CD4-positive, alpha-beta T cell (primary cell): ENCODE data around the gene JUNB. TPM values are rescaled to one million over a fixed set of nuclear protein-coding genes. Genes with fewer than 3 reads are reported as not detected.

ENCODE experiments used
- ATAC-seq: fragments of 200-7000 bp; cut with Tn5 transposase; one replicate; pipeline ENCODE4 v1.10.0; 2022; ENCODE audit warnings: mild to moderate bottlenecking; ENCODE audit not compliant: poor library complexity
- CTCF ChIA-PET: fragments of 350-600 bp; sonication (Branson Sonifier 250); formaldehyde crosslinking; loops from one replicate; lab custom pipeline; 2021; ENCODE audit warnings: antibody characterized with exemption, inconsistent platforms; lab: Charles Lee
- POLR2A ChIA-PET: fragments of 350-600 bp; sonication (Branson Sonifier 250); formaldehyde crosslinking; loops from one replicate; lab custom pipeline; 2021; ENCODE audit warnings: antibody characterized with exemption, inconsistent platforms; lab: Charles Lee
- DNase-seq, 14 experiments: peaks; one replicate each; pipeline ENCODE4 v3.0.0-alpha.2; 2013 to 2020; ENCODE audit warnings: mixed read lengths in 2 of 14
- H3K27ac ChIP-seq, 2 donors: one replicate each; pipeline versions ENCODE4 v1.5.1 to v1.7.0; 2013; ENCODE audit warnings: low read length in 2 of 2, low read depth in 1 of 2, mild to moderate bottlenecking in 1 of 2
- H3K27me3 ChIP-seq, 2 experiments: 1 replicate in 1 of 2; 2 replicates in 1 of 2; pipeline versions ENCODE4 v1.6.1 to v1.7.0; 2013; ENCODE audit warnings: low read length in 2 of 2, control low read depth in 1 of 2, mild to moderate bottlenecking in 1 of 2, moderate library complexity in 1 of 2; ENCODE audit not compliant: insufficient read depth in 2 of 2, control insufficient read depth in 1 of 2
- H3K36me3 ChIP-seq: one replicate; pipeline ENCODE4 v1.6.1; 2013; ENCODE audit warnings: low read length, control low read depth; ENCODE audit not compliant: insufficient read depth
- H3K4me1 ChIP-seq: one replicate; pipeline ENCODE4 v1.6.1; 2013; ENCODE audit warnings: low read length, control low read depth; ENCODE audit not compliant: insufficient read depth
- H3K4me3 ChIP-seq: one replicate; pipeline ENCODE4 v1.5.1; 2013; ENCODE audit warnings: mild to moderate bottlenecking, low read length, moderate library complexity
- H3K9me3 ChIP-seq, 2 experiments: 1 replicate in 1 of 2; 2 replicates in 1 of 2; pipeline versions ENCODE4 v1.6.1 to v1.7.0; 2013; ENCODE audit warnings: low read length in 2 of 2, mild to moderate bottlenecking in 2 of 2, control low read depth in 1 of 2, moderate library complexity in 1 of 2; ENCODE audit not compliant: control insufficient read depth in 1 of 2, insufficient read depth in 1 of 2
- H3K27ac Mint-ChIP-seq: one replicate; pipeline ENCODE4 v1.8.0; 2020; ENCODE audit warnings: mixed read lengths
- H3K27me3 Mint-ChIP-seq: one replicate; pipeline ENCODE4 v1.8.0; 2021; ENCODE audit warnings: mixed read lengths
- H3K36me3 Mint-ChIP-seq: one replicate; pipeline ENCODE4 v1.8.0; 2021; ENCODE audit warnings: low read depth, mixed read lengths
- H3K4me1 Mint-ChIP-seq: one replicate; pipeline ENCODE4 v1.8.0; 2021; ENCODE audit warnings: low read depth, mixed read lengths
- H3K4me3 Mint-ChIP-seq: one replicate; pipeline ENCODE4 v1.8.0; 2020; ENCODE audit warnings: mild to moderate bottlenecking, mixed read lengths
- H3K9me3 Mint-ChIP-seq: one replicate; pipeline ENCODE4 v1.8.0; 2020; ENCODE audit warnings: mixed read lengths
- CTCF ChIP-seq: fragments of 200-600 bp; IDR thresholded peaks from one replicate; pipeline ENCODE4 v1.8.0; 2022; ENCODE audit warnings: antibody characterized with exemption, mild to moderate bottlenecking
- intact Hi-C, 2 experiments: fragments of 100-400 bp; cut with DNase I in 1 of 2; cut with micrococcal nuclease in 1 of 2; formaldehyde crosslinking; loops; one replicate each; pipeline versions ENCODE4 v1.15.1 to v1.9.0; 2023 to 2025; cut with DNase I, micrococcal nuclease
- total RNA-seq, 174 experiments: library from RNA in 2 of 174; stranded (reverse) in 2 of 174; gene quantifications; one replicate each; pipeline ENCODE4 v1.2.3 and lab custom pipeline; 2021 to 2026

JUNB gene
- total RNA-seq, 2 experiments from 2014 or later, result 2,467 to 2,518 TPM

DNA sequence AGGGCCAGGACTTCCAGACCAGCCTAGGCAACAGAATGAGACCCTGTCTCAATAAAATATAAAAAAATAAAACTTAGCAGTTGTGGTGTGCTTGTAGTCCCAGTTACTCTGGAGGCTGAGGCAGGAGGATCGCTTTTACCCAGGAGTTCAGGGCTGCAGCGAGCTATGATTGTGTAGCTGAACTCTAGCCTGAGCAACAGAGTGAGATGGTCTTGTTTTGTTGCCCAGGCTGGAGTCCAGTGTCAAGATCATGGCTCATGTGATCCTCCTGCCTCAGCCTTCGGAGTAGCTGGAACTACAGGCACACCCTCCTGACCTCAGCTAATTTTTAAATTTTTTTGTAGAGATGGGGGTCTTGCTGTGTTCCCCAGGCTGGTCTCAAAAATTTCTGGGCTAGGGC is 4.3 kb upstream of the JUNB start:
- Histone ChIP-seq H3K36me3 (no peaks in the 10 kb centered on the region), H3K27me3 (no peaks in the 10 kb centered on the region), H3K9me3 (no peaks in the 10 kb centered on the region), H3K4me1 (peaks cover 81% of the 10 kb centered on the region), H3K27ac (peak overlapping the region; percentile 91 to 98), H3K4me3 (no peak overlapping the region)
- H3K36me3 Mint-ChIP-seq, result peaks cover 19% of the 10 kb centered on the region
- no peaks in the 10 kb centered on the region for H3K9me3 Mint-ChIP-seq
- no peak overlapping the region for H3K4me3 Mint-ChIP-seq
- POLR2A ChIA-PET, result interaction anchor here (4.0 kb wide), 1 partner anchor 9 kb away, joined by 31 read pairs; no protein-coding TSS in a partner anchor
- intact Hi-C loops, result loop anchor here in 1 of 2 experiments (10.0 kb wide), 1 partner anchor 148 kb away; the partner anchor contains the start of genes CALR and FARSA
- CTCF ChIA-PET, result interaction anchor here (1.1 kb wide), 1 partner anchor 10 kb away, joined by 3 read pairs; no protein-coding TSS in a partner anchor
- H3K4me1 Mint-ChIP-seq, result peaks cover 38% of the 10 kb centered on the region
- ATAC-seq (no peak), DNase-seq (no peak)
- peak overlapping the region; percentile 32 for H3K27ac Mint-ChIP-seq
- TF ChIP-seq CTCF, result no peak
- H3K27me3 Mint-ChIP-seq, result peaks cover 4% of the 10 kb centered on the region

DNA sequence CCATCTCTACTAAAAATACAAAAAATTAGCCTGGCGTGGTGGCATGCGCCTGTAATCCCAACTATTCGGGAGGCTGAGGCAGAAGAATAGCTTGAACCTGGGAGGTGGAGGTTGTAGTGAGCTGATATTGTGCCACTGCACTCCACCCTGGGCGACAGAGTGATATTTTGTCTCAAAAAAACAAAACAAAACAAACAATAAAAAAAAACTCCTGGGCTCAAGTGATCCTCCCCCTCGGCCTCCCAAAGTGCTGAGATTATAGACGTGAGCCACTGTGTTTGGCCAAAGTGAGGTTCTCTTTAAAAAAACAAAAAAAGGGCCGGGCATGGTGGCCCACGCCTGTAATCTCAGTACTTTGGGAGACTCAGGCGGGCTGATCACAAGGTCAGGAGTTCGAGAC is 3.8 kb upstream of the JUNB start:
- no peak overlapping the region for H3K4me3 ChIP-seq
- Mint-ChIP-seq H3K27me3 (peaks cover 4% of the 10 kb centered on the region), H3K4me3 (no peak overlapping the region), H3K27ac (peak overlapping the region; percentile 32), H3K36me3 (peaks cover 19% of the 10 kb centered on the region), H3K4me1 (peaks cover 34% of the 10 kb centered on the region), H3K9me3 (no peaks in the 10 kb centered on the region)
- intact Hi-C loops, result loop anchor here in 1 of 2 experiments (10.0 kb wide), 1 partner anchor 147 kb away; the partner anchor contains the start of genes CALR and FARSA
- POLR2A ChIA-PET, result interaction anchor here (4.0 kb wide), 1 partner anchor 10 kb away, joined by 31 read pairs; no protein-coding TSS in a partner anchor
- peaks cover 77% of the 10 kb centered on the region for H3K4me1 ChIP-seq
- H3K27ac ChIP-seq, result peak overlapping the region in 1 of 2 donors; percentile 88
- TF ChIP-seq CTCF, result no peak
- CTCF ChIA-PET, result interaction anchor here (1.1 kb wide), 1 partner anchor 10 kb away, joined by 3 read pairs; no protein-coding TSS in a partner anchor
- no peaks in the 10 kb centered on the region for H3K27me3 ChIP-seq
- no peaks in the 10 kb centered on the region for H3K9me3 ChIP-seq
- ATAC-seq (no peak), DNase-seq (no peak)
- peaks cover under 1% of the 10 kb centered on the region for H3K36me3 ChIP-seq

- Histone ChIP-seq H3K4me1 (peaks cover 73% of the 10 kb centered on the region), H3K27ac (peak overlapping the region; percentile 88 to 97), H3K36me3 (peaks cover 5% of the 10 kb centered on the region), H3K27me3 (no peaks in the 10 kb centered on the region), H3K4me3 (peak overlapping the region; percentile 49), H3K9me3 (no peaks in the 10 kb centered on the region)
- Mint-ChIP-seq H3K9me3 (no peaks in the 10 kb centered on the region), H3K27ac (peak overlapping the region; percentile 99), H3K36me3 (peaks cover 26% of the 10 kb centered on the region), H3K4me1 (peaks cover 34% of the 10 kb centered on the region), H3K4me3 (peak overlapping the region; percentile 45), H3K27me3 (peaks cover 10% of the 10 kb centered on the region)
- intact Hi-C loops, result loop anchor here in 1 of 2 experiments (10.0 kb wide), 1 partner anchor 147 kb away; the partner anchor contains the start of genes CALR and FARSA
- ChIA-PET POLR2A (interaction anchor here (4.0 kb wide), 1 partner anchor 10 kb away, joined by 31 read pairs; no protein-coding TSS in a partner anchor), CTCF (interaction anchor here (2.1 kb wide), 1 partner anchor 11 kb away, joined by 24 read pairs; no protein-coding TSS in a partner anchor)
- DNase-seq (peak in 1 of 14 experiments; percentile 16), ATAC-seq (no peak)
- TF ChIP-seq CTCF, result no peak
Observed at GRCh38 chr19:12788042-12788681, 3.1 kb upstream of the JUNB start.
